ENCODE results near the gene TACO1. TPM values are rescaled to one million over a fixed set of nuclear protein-coding genes. Genes with fewer than 3 reads are reported as not detected.
A peak's percentile ranks its signal among the peaks of the same experiment; 100 is the strongest.

TACO1 gene
- total RNA-seq, 4 donors from 2014 or later: 11.4 to 18.3 (median 14.6) TPM

- no peak for TF ChIP-seq POLR2A (IDR thresholded peaks at IDR 0.05)
- no peak for TF ChIP-seq EP300 (IDR thresholded peaks at IDR 0.05)
- no peak for TF ChIP-seq CTCF (IDR thresholded peaks at IDR 0.05)
- TF ChIP-seq POLR2AphosphoS5 (IDR thresholded peaks at IDR 0.05): no peak
- Histone ChIP-seq H3K27me3 (no peaks in the 10 kb centered on the region), H3K4me3 (no peak overlapping the region), H3K27ac (no peak overlapping the region), H3K36me3 (peaks cover 0 to 85% of the 10 kb centered on the region in 2 donors), H3K9me3 (no peaks in the 10 kb centered on the region), H3K4me1 (peaks cover 0 to 23% (median 0%) of the 10 kb centered on the region in 3 donors)
- 80 to 83% methylated on average over 1 of the region's 1 CpG for WGBS, 2 donors (ENCODE audit: low coverage in 1 of 2)
- ATAC-seq: no peak
Observed at GRCh38 chr17:63646488-63646806, 45.8 kb downstream of the TACO1 start.

GRCh38 chr17:63647065-63647725, 46.5 kb downstream of the TACO1 start:
- ATAC-seq: no peak
- H3K9me3 ChIP-seq: no peaks in the 10 kb centered on the region
- TF ChIP-seq EP300 (IDR thresholded peaks at IDR 0.05) (no peak), CTCF (IDR thresholded peaks at IDR 0.05) (no peak), POLR2A (IDR thresholded peaks at IDR 0.05) (no peak), POLR2AphosphoS5 (IDR thresholded peaks at IDR 0.05) (no peak)
- peaks cover 0 to 24% (median 0%) of the 10 kb centered on the region in 3 donors for H3K4me1 ChIP-seq
- no peak overlapping the region for H3K4me3 ChIP-seq
- 69 to 73% methylated on average over 3 of the region's 4 CpGs for WGBS, 2 donors (ENCODE audit: low coverage in 1 of 2)
- H3K27me3 ChIP-seq: no peaks in the 10 kb centered on the region
- H3K36me3 ChIP-seq: peaks cover 0 to 88% of the 10 kb centered on the region in 2 donors
- no peak overlapping the region for H3K27ac ChIP-seq

- Histone ChIP-seq H3K36me3 (peaks cover 3 to 88% of the 10 kb centered on the region in 2 donors), H3K27ac (no peak overlapping the region), H3K9me3 (no peaks in the 10 kb centered on the region), H3K27me3 (no peaks in the 10 kb centered on the region), H3K4me3 (no peak overlapping the region), H3K4me1 (peaks cover 0 to 32% (median 0%) of the 10 kb centered on the region in 3 donors)
- no peak for TF ChIP-seq POLR2A (IDR thresholded peaks at IDR 0.05)
- TF ChIP-seq POLR2AphosphoS5 (IDR thresholded peaks at IDR 0.05): no peak
- TF ChIP-seq EP300 (IDR thresholded peaks at IDR 0.05): no peak
- no peak for TF ChIP-seq CTCF (IDR thresholded peaks at IDR 0.05)
- no peak for ATAC-seq
Observed at GRCh38 chr17:63647936-63648335, 47.2 kb downstream of the TACO1 start.

GRCh38 chr17:63649813-63650212, 49.1 kb downstream of the TACO1 start:
- no peak for TF ChIP-seq CTCF (IDR thresholded peaks at IDR 0.05)
- TF ChIP-seq POLR2A (IDR thresholded peaks at IDR 0.05): no peak
- TF ChIP-seq EP300 (IDR thresholded peaks at IDR 0.05): no peak
- TF ChIP-seq POLR2AphosphoS5 (IDR thresholded peaks at IDR 0.05): no peak
- Histone ChIP-seq H3K27me3 (no peaks in the 10 kb centered on the region), H3K27ac (no peak overlapping the region), H3K36me3 (peaks cover 4 to 89% of the 10 kb centered on the region in 2 donors), H3K9me3 (no peaks in the 10 kb centered on the region), H3K4me1 (peaks cover 0 to 42% (median 2%) of the 10 kb centered on the region in 3 donors), H3K4me3 (no peak overlapping the region)
- ATAC-seq: no peak
- 89 to 100% methylated on average over 1 of the region's 1 CpG for WGBS, 2 donors (ENCODE audit: low coverage in 1 of 2)

GRCh38 chr17:63652106-63652505, 51.4 kb downstream of the TACO1 start:
- ATAC-seq: no peak
- no peaks in the 10 kb centered on the region for H3K27me3 ChIP-seq
- H3K36me3 ChIP-seq: peaks cover 4 to 90% of the 10 kb centered on the region in 2 donors
- H3K4me1 ChIP-seq: peaks cover 0 to 32% (median 2%) of the 10 kb centered on the region in 3 donors
- WGBS, 2 donors (ENCODE audit: low coverage in 1 of 2): 60 to 61% methylated on average over 2 to 3 of the region's 3 CpGs
- TF ChIP-seq POLR2AphosphoS5 (IDR thresholded peaks at IDR 0.05): no peak
- TF ChIP-seq CTCF (IDR thresholded peaks at IDR 0.05): no peak
- no peak for TF ChIP-seq POLR2A (IDR thresholded peaks at IDR 0.05)
- TF ChIP-seq EP300 (IDR thresholded peaks at IDR 0.05): no peak
- H3K9me3 ChIP-seq: no peaks in the 10 kb centered on the region
- no peak overlapping the region for H3K4me3 ChIP-seq
- peak overlapping the region in 1 of 4 donors; percentile 32 for H3K27ac ChIP-seq
